ENCODE data around the gene TPGS1.
A peak's percentile ranks its signal among the peaks of the same experiment; 100 is the strongest.

TPGS1 gene

GRCh38 chr19:507286-508203, at the start of gene TPGS1:
Gene TPGS1, plus strand, starts transcription at chr19:507497. Its CDS starts 10 bp downstream, at chr19:507507.
- DNase-seq (ENCODE audit: low read depth) = peak; percentile 81

GRCh38 chr19:457636-458035, 49.7 kb upstream of the TPGS1 start:
- DNase-seq (ENCODE audit: low read depth) = no peak

- DNase-seq (ENCODE audit: low read depth) = no peak
Measured at GRCh38 chr19:458091-459042, 48.9 kb upstream of the TPGS1 start.

- peak; percentile 19 for DNase-seq (ENCODE audit: low read depth)
Measured at GRCh38 chr19:459724-460511, 47.4 kb upstream of the TPGS1 start.

GRCh38 chr19:460877-461720, 46.2 kb upstream of the TPGS1 start, which contains the start of gene SHC2:
Gene SHC2, minus strand, starts transcription at chr19:461033. Its CDS starts 37 bp downstream, at chr19:460996.
- DNase-seq (ENCODE audit: low read depth) = no peak

- DNase-seq (ENCODE audit: low read depth) = no peak
Measured at GRCh38 chr19:461721-462551, 45.4 kb upstream of the TPGS1 start.

- DNase-seq (ENCODE audit: low read depth) = no peak
Measured at GRCh38 chr19:463483-464207, 43.7 kb upstream of the TPGS1 start.

GRCh38 chr19:464208-464545, 43.1 kb upstream of the TPGS1 start:
- DNase-seq (ENCODE audit: low read depth) = no peak

- DNase-seq (ENCODE audit: low read depth) = no peak
Measured at GRCh38 chr19:465056-465816, 42.1 kb upstream of the TPGS1 start.

GRCh38 chr19:467554-467953, 39.7 kb upstream of the TPGS1 start:
- no peak for DNase-seq (ENCODE audit: low read depth)

- no peak for DNase-seq (ENCODE audit: low read depth)
Measured at GRCh38 chr19:468587-469256, 38.6 kb upstream of the TPGS1 start.

- DNase-seq (ENCODE audit: low read depth) = no peak
Measured at GRCh38 chr19:469833-470232, 37.5 kb upstream of the TPGS1 start.

- no peak for DNase-seq (ENCODE audit: low read depth)
Measured at GRCh38 chr19:470701-471100, 36.6 kb upstream of the TPGS1 start.

- no peak for DNase-seq (ENCODE audit: low read depth)
Measured at GRCh38 chr19:472005-472858, 35.1 kb upstream of the TPGS1 start.

GRCh38 chr19:474126-475078, 32.9 kb upstream of the TPGS1 start:
- no peak for DNase-seq (ENCODE audit: low read depth)

- DNase-seq (ENCODE audit: low read depth) = no peak
Measured at GRCh38 chr19:475360-475759, 31.9 kb upstream of the TPGS1 start.
